AG04450 (cell line): ENCODE measurements around the gene TGFB1I1. TPM values are rescaled to one million over a fixed set of nuclear protein-coding genes. Genes with fewer than 3 reads are reported as not detected.

ENCODE experiments used
- CTCF ChIA-PET: fragments of 300-600, 350-600 bp; formaldehyde crosslinking; extraction: SDS; loops from one replicate; lab custom pipeline; 2022; ENCODE audit warnings: antibody characterized with exemption, inconsistent platforms; lab: Charles Lee
- POLR2A ChIA-PET: fragments of 350-600 bp; formaldehyde crosslinking; extraction: SDS; loops from one replicate; lab custom pipeline; 2021; ENCODE audit warnings: antibody characterized with exemption, inconsistent platforms; lab: Yijun Ruan, JAX
- DNase-seq: peaks from one replicate; pipeline ENCODE4 v3.0.0-alpha.2; 2011; ENCODE audit warnings: low read depth, low spot score
- H3K27ac ChIP-seq: one replicate; pipeline ENCODE4 v1.5.1; 2012; ENCODE audit warnings: low read depth, low read length, control low read depth
- H3K27me3 ChIP-seq: one replicate; pipeline ENCODE4 v1.6.0; 2012; ENCODE audit warnings: low read length; ENCODE audit not compliant: control insufficient read depth, insufficient read depth
- H3K4me3 ChIP-seq: 2 replicates; pipeline ENCODE4 v1.5.1; 2011; ENCODE audit warnings: mild to moderate bottlenecking, low read depth, low read length, control low read depth
- H3K9me3 ChIP-seq: 2 replicates; pipeline ENCODE4 v1.5.1; 2012; ENCODE audit warnings: low read length; ENCODE audit not compliant: control insufficient read depth, insufficient read depth
- CTCF ChIP-seq: IDR thresholded peaks from 2 replicates; pipeline ENCODE4 v1.5.1; 2011; ENCODE audit warnings: low read depth, low read length, control low read depth, inconsistent platforms
- polyA plus RNA-seq: library from polyadenylated mRNA; depleted of rRNA; stranded (reverse); fragments of >200 nt; gene quantifications from 2 replicates; pipeline ENCODE4 v1.2.3, GENCODE V29; 2011

The TGFB1I1 gene
- polyA plus RNA-seq, 1 experiment: 42.4 TPM

GRCh38 chr16:31491778-31492418 is 19.9 kb downstream of the TGFB1I1 start:
- CTCF ChIA-PET: interaction anchor here (0.9 to 1.7 kb wide), 2 partner anchors 31 to 376 kb away, joined by 3 read pairs; no protein-coding TSS in a partner anchor
- H3K27ac ChIP-seq: no peak overlapping the region
- no peak overlapping the region for H3K4me3 ChIP-seq
- POLR2A ChIA-PET: interaction anchor here (0.6 to 0.7 kb wide), 2 partner anchors 543 to 548 kb away, joined by 4 to 6 read pairs; no protein-coding TSS in a partner anchor
- no peak for TF ChIP-seq CTCF
- peaks cover 14% of the 10 kb centered on the region for H3K27me3 ChIP-seq
- no peaks in the 10 kb centered on the region; the same call in 1 of the 2 replicates for H3K9me3 ChIP-seq
- no peak for DNase-seq

GRCh38 chr16:31493506-31494125 is 21.7 kb downstream of the TGFB1I1 start:
- no peak for DNase-seq
- POLR2A ChIA-PET: no interaction called here
- CTCF ChIA-PET: no interaction called here

GRCh38 chr16:31496670-31497069 is 24.7 kb downstream of the TGFB1I1 start:
- POLR2A ChIA-PET: interaction anchor here (1.5 kb wide), 1 partner anchor 11 kb away, joined by 3 read pairs; the partner anchor contains the start of gene RUSF1

More at GRCh38 chr16:31493506-31494125, 21.7 kb downstream of the TGFB1I1 start:
- H3K27ac ChIP-seq: no peak overlapping the region
- no peak for TF ChIP-seq CTCF
- no peak overlapping the region for H3K4me3 ChIP-seq
- no peaks in the 10 kb centered on the region for H3K9me3 ChIP-seq
- H3K27me3 ChIP-seq: no peaks in the 10 kb centered on the region

GRCh38 chr16:31498493-31498892 is 26.5 kb downstream of the TGFB1I1 start:
- Histone ChIP-seq H3K27ac (no peak overlapping the region), H3K4me3 (no peak overlapping the region), H3K27me3 (no peaks in the 10 kb centered on the region), H3K9me3 (no peaks in the 10 kb centered on the region)
- ChIA-PET POLR2A (interaction anchor here (0.8 kb wide), 1 partner anchor 8 kb away, joined by 3 read pairs; no protein-coding TSS in a partner anchor), CTCF (no interaction called here)
- no peak for DNase-seq
- TF ChIP-seq CTCF: no peak

More at GRCh38 chr16:31496670-31497069, 24.7 kb downstream of the TGFB1I1 start:
- no peak overlapping the region for H3K27ac ChIP-seq
- H3K9me3 ChIP-seq: no peaks in the 10 kb centered on the region
- no peak for DNase-seq
- CTCF ChIA-PET: no interaction called here
- no peak for TF ChIP-seq CTCF
- H3K27me3 ChIP-seq: no peaks in the 10 kb centered on the region
- H3K4me3 ChIP-seq: no peak overlapping the region

- Histone ChIP-seq H3K27me3 (no peaks in the 10 kb centered on the region), H3K4me3 (no peak overlapping the region), H3K9me3 (no peaks in the 10 kb centered on the region), H3K27ac (no peak overlapping the region)
- no peak for TF ChIP-seq CTCF
- DNase-seq: no peak
- POLR2A ChIA-PET: no interaction called here
- CTCF ChIA-PET: interaction anchor here (0.6 kb wide), 1 partner anchor 47 kb away, joined by 3 read pairs; no protein-coding TSS in a partner anchor
Measured at GRCh38 chr16:31499928-31500327, 28.0 kb downstream of the TGFB1I1 start.
